ENCODE data around the gene MACROD2.

Gene MACROD2

GRCh38 chr20:14488756-14489479 is 493.6 kb downstream of the MACROD2 start:
- DNase-seq = no peak

GRCh38 chr20:14489544-14489943 is 494.2 kb downstream of the MACROD2 start:
- no peak for DNase-seq

- DNase-seq = no peak
These were observed 496.1 kb downstream of the MACROD2 start for GRCh38 chr20:14491436-14491835.

- no peak for DNase-seq
These were observed 498.1 kb downstream of the MACROD2 start for GRCh38 chr20:14493408-14493807.

- no peak for DNase-seq
These were observed 499.0 kb downstream of the MACROD2 start for GRCh38 chr20:14494355-14494754.

GRCh38 chr20:14495066-14495465 is 499.8 kb downstream of the MACROD2 start:
- no peak for DNase-seq

GRCh38 chr20:14497004-14497403 is 501.7 kb downstream of the MACROD2 start:
- DNase-seq = no peak

GRCh38 chr20:14498772-14499171 is 503.5 kb downstream of the MACROD2 start:
- DNase-seq = no peak

- DNase-seq = no peak
These were observed 510.2 kb downstream of the MACROD2 start for GRCh38 chr20:14505476-14505875.

GRCh38 chr20:14507711-14508110 is 512.4 kb downstream of the MACROD2 start:
- DNase-seq = no peak

GRCh38 chr20:14510341-14510740 is 515.0 kb downstream of the MACROD2 start:
- DNase-seq = no peak

GRCh38 chr20:14512839-14513238 is 517.5 kb downstream of the MACROD2 start:
- DNase-seq = no peak

- DNase-seq = no peak
These were observed 523.3 kb downstream of the MACROD2 start for GRCh38 chr20:14518648-14519047.

- DNase-seq = no peak
These were observed 525.7 kb downstream of the MACROD2 start for GRCh38 chr20:14521016-14521415.

- DNase-seq = no peak
These were observed 526.1 kb downstream of the MACROD2 start for GRCh38 chr20:14521436-14521835.

- no peak for DNase-seq
These were observed 527.3 kb downstream of the MACROD2 start for GRCh38 chr20:14522595-14522994.

GRCh38 chr20:14523090-14523489 is 527.8 kb downstream of the MACROD2 start:
- DNase-seq = no peak

GRCh38 chr20:14525426-14525825 is 530.1 kb downstream of the MACROD2 start:
- no peak for DNase-seq

- no peak for DNase-seq
These were observed 531.6 kb downstream of the MACROD2 start for GRCh38 chr20:14526891-14527290.

- DNase-seq = no peak
These were observed 536.5 kb downstream of the MACROD2 start for GRCh38 chr20:14531786-14532185.

- no peak for DNase-seq
These were observed 541.4 kb downstream of the MACROD2 start for GRCh38 chr20:14536738-14537137.

GRCh38 chr20:14538433-14538832 is 543.1 kb downstream of the MACROD2 start:
- DNase-seq = no peak

- no peak for DNase-seq
These were observed 547.7 kb downstream of the MACROD2 start for GRCh38 chr20:14543040-14543439.

- no peak for DNase-seq
These were observed 549.4 kb downstream of the MACROD2 start for GRCh38 chr20:14544688-14545087.

- DNase-seq = no peak
These were observed 555.3 kb downstream of the MACROD2 start for GRCh38 chr20:14550655-14551054.

Data from activated naive CD4-positive, alpha-beta T cell (primary cell).